SK-N-SH treated with all-trans-retinoic acid at 6 μM for 48 hours (cell line): ENCODE data around the gene GID8.

ENCODE experiments used
- ATAC-seq: fragments of 200-7000 bp; cut with Tn5 transposase; 3 replicates; pipeline ENCODE4 v1.9.1; 2020; ENCODE audit warnings: mild to moderate bottlenecking, moderate library complexity
- ARNTL ChIP-seq: fragments of 450-650 bp; formaldehyde crosslinking; IDR thresholded peaks from 2 replicates; pipeline ENCODE4 v1.5.0; 2020; ENCODE audit warnings: low read depth, mild to moderate bottlenecking, moderate library complexity, borderline replicate concordance
- BACH2 ChIP-seq: fragments of 250-450 bp; sonication (Bioruptor Pico); IDR thresholded peaks from 2 replicates; pipeline ENCODE4 v1.9.0; 2021; ENCODE audit warnings: mild to moderate bottlenecking, borderline replicate concordance
- CSDC2 ChIP-seq: fragments of 250-450 bp; sonication (Bioruptor Pico); IDR thresholded peaks from 2 replicates; pipeline ENCODE4 v1.5.0; 2020; ENCODE audit warnings: mild to moderate bottlenecking, moderate library complexity
- ESRRG ChIP-seq: fragments of 250-450 bp; sonication (Bioruptor Pico); IDR thresholded peaks from 2 replicates; pipeline ENCODE4 v1.6.1; 2021; ENCODE audit warnings: mild to moderate bottlenecking
- GLIS3 ChIP-seq: fragments of 250-450 bp; sonication (Bioruptor Pico); IDR thresholded peaks from 2 replicates; pipeline ENCODE4 v1.5.0; 2020; ENCODE audit warnings: mild to moderate bottlenecking, moderate library complexity
- ISL1 ChIP-seq: fragments of 250-450 bp; sonication (Bioruptor Pico); IDR thresholded peaks from 2 replicates; pipeline ENCODE4 v2.1.2; 2022; ENCODE audit warnings: mild to moderate bottlenecking, moderate library complexity
- OSR1 ChIP-seq: fragments of 250-450 bp; sonication (Bioruptor Pico); IDR thresholded peaks from 2 replicates; pipeline ENCODE4 v1.8.0; 2022; ENCODE audit warnings: moderate library complexity, mild to moderate bottlenecking, inconsistent platforms
- PATZ1 ChIP-seq: fragments of 250-450 bp; sonication (Bioruptor Pico); IDR thresholded peaks from 2 replicates; pipeline ENCODE4 v1.8.0; 2020; ENCODE audit warnings: mild to moderate bottlenecking, moderate library complexity, borderline replicate concordance
- POU6F1 ChIP-seq: fragments of 250-450 bp; sonication (Bioruptor Pico); IDR thresholded peaks from 2 replicates; pipeline ENCODE4 v1.8.0; 2021; ENCODE audit warnings: low read depth, mild to moderate bottlenecking, moderate library complexity, borderline replicate concordance
- PPARA ChIP-seq: fragments of 250-450 bp; sonication (Bioruptor Pico); IDR thresholded peaks from 2 replicates; pipeline ENCODE4 v1.5.0; 2020; ENCODE audit warnings: mild to moderate bottlenecking, borderline replicate concordance
- RARB ChIP-seq: fragments of 250-450 bp; sonication (Bioruptor Pico); IDR thresholded peaks from 2 replicates; pipeline ENCODE4 v1.8.0; 2021; ENCODE audit warnings: mild to moderate bottlenecking, moderate library complexity
- SNAI2 ChIP-seq: fragments of 250-450 bp; sonication (Bioruptor Pico); IDR thresholded peaks from 2 replicates; pipeline ENCODE4 v1.5.0; 2020; ENCODE audit warnings: mild to moderate bottlenecking, moderate library complexity
- TCF4 ChIP-seq: fragments of 250-450 bp; sonication (Bioruptor Pico); IDR thresholded peaks from 2 replicates; pipeline ENCODE4 v1.8.0; 2021; ENCODE audit warnings: mild to moderate bottlenecking, moderate library complexity, borderline replicate concordance
- TOX ChIP-seq: fragments of 250-450 bp; sonication (Bioruptor Pico); IDR thresholded peaks from 2 replicates; pipeline ENCODE4 v1.8.0; 2021; ENCODE audit warnings: mild to moderate bottlenecking, moderate library complexity, borderline replicate concordance
- TSHZ2 ChIP-seq: fragments of 250-450 bp; sonication (Bioruptor Pico); IDR thresholded peaks from 2 replicates; pipeline ENCODE4 v1.5.0; 2020; ENCODE audit warnings: mild to moderate bottlenecking, moderate library complexity
- ZC3H10 ChIP-seq: fragments of 250-450 bp; sonication (Bioruptor Pico); IDR thresholded peaks from 2 replicates; pipeline ENCODE4 v1.5.1; 2021; ENCODE audit warnings: mild to moderate bottlenecking, moderate library complexity
- ZFP3 ChIP-seq: fragments of 250-450 bp; sonication (Bioruptor Pico); IDR thresholded peaks from 2 replicates; pipeline ENCODE4 v1.5.0; 2020; ENCODE audit warnings: mild to moderate bottlenecking, moderate library complexity
- ZNF565 ChIP-seq: fragments of 450-650 bp; formaldehyde crosslinking; conservative IDR thresholded peaks from 2 replicates; pipeline ENCODE4 v1.5.0; 2020; ENCODE audit warnings: low read depth, mild to moderate bottlenecking, moderate library complexity
- ZNF70 ChIP-seq: fragments of 450-650 bp; formaldehyde crosslinking; IDR thresholded peaks from 2 replicates; pipeline ENCODE4 v1.5.0; 2020; ENCODE audit warnings: mild to moderate bottlenecking, moderate library complexity
- ZNF8 ChIP-seq: fragments of 450-650 bp; formaldehyde crosslinking; IDR thresholded peaks from 2 replicates; pipeline ENCODE4 v1.5.0; 2020; ENCODE audit warnings: mild to moderate bottlenecking, moderate library complexity
- TF ChIP-seq, protein P1 (sequence below): fragments of 250-450 bp; sonication (Bioruptor Pico); IDR thresholded peaks from 2 replicates; pipeline ENCODE4 v1.5.1; 2021; ENCODE audit warnings: mild to moderate bottlenecking, moderate library complexity
- TF ChIP-seq, protein P2 (sequence below): fragments of 250-450 bp; sonication (Bioruptor Pico); IDR thresholded peaks from 2 replicates; pipeline ENCODE4 v1.5.1; 2020; ENCODE audit warnings: low read depth, mild to moderate bottlenecking, moderate library complexity

GID8 gene

GRCh38 chr20:62950741-62951140 is 12.8 kb downstream of the GID8 start:
- TF ChIP-seq, protein P1, sequence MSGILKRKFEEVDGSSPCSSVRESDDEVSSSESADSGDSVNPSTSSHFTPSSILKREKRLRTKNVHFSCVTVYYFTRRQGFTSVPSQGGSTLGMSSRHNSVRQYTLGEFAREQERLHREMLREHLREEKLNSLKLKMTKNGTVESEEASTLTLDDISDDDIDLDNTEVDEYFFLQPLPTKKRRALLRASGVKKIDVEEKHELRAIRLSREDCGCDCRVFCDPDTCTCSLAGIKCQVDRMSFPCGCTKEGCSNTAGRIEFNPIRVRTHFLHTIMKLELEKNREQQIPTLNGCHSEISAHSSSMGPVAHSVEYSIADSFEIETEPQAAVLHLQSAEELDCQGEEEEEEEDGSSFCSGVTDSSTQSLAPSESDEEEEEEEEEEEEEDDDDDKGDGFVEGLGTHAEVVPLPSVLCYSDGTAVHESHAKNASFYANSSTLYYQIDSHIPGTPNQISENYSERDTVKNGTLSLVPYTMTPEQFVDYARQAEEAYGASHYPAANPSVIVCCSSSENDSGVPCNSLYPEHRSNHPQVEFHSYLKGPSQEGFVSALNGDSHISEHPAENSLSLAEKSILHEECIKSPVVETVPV (CRISPR knock-in tag): no peak
- TF ChIP-seq ZNF70 (CRISPR knock-in tag): no peak
- no peak for TF ChIP-seq GLIS3 (CRISPR knock-in tag)
- no peak for TF ChIP-seq TSHZ2 (CRISPR knock-in tag)
- TF ChIP-seq TOX: no peak
- no peak for TF ChIP-seq ZNF565 (CRISPR knock-in tag)
- TF ChIP-seq OSR1 (CRISPR knock-in tag): no peak
- no peak for TF ChIP-seq RARB (CRISPR knock-in tag)
- TF ChIP-seq BACH2: no peak
- TF ChIP-seq ESRRG: no peak
- TF ChIP-seq CSDC2 (CRISPR knock-in tag): no peak
- TF ChIP-seq, protein P2, sequence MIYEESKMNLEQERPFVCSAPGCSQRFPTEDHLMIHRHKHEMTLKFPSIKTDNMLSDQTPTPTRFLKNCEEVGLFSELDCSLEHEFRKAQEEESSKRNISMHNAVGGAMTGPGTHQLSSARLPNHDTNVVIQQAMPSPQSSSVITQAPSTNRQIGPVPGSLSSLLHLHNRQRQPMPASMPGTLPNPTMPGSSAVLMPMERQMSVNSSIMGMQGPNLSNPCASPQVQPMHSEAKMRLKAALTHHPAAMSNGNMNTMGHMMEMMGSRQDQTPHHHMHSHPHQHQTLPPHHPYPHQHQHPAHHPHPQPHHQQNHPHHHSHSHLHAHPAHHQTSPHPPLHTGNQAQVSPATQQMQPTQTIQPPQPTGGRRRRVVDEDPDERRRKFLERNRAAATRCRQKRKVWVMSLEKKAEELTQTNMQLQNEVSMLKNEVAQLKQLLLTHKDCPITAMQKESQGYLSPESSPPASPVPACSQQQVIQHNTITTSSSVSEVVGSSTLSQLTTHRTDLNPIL (CRISPR knock-in tag): no peak
- no peak for TF ChIP-seq PPARA (CRISPR knock-in tag)
- TF ChIP-seq POU6F1 (CRISPR knock-in tag): no peak
- TF ChIP-seq TCF4: no peak
- TF ChIP-seq ZNF8: no peak
- no peak for TF ChIP-seq SNAI2
- ATAC-seq: no peak

DNA sequence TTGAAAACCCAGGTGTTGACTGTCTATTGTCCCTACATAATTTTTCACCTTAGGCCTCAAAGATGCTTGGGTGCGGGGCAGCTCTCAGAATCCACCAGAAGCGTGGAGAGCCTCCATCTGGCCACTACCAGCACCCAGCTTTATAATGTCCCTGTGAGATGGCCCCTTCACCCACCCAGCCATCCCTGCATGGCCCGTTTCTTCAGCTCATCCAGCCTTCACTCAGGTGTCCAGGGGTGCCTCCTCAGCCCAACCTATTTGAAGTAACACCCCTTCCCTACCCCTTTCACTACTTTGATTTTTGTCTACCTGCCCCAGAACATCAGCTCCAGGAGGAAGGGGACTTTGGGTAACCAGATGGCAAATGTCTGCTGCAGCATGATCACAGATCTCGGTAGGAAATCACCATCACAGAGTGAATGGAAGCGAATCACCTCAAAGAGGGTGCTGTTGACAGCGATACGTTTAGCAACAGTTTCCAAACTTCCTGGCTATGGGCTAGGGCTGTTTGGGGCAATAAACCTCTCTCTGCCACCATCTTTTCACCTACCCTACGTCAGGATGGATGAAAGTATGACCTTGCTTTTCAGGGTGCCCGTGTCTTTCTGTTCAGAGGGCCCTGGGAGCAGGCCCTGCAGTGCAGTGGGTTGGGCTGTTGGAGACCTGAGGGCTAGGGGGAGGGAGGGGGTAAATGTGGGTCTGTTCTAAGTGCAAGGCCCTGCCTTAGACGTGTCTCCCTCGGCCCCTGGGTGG is 13.4 kb downstream of the GID8 start:
- TF ChIP-seq ESRRG (no peak), RARB (CRISPR knock-in tag) (no peak), SNAI2 (no peak), CSDC2 (CRISPR knock-in tag) (no peak), ARNTL (CRISPR knock-in tag) (no peak), GLIS3 (CRISPR knock-in tag) (no peak), ISL1 (no peak), PPARA (CRISPR knock-in tag) (no peak), ZNF8 (no peak), TSHZ2 (CRISPR knock-in tag) (no peak), TOX (no peak), ZC3H10 (no peak), TCF4 (no peak), ZNF70 (CRISPR knock-in tag) (no peak), ZFP3 (CRISPR knock-in tag) (no peak), PATZ1 (CRISPR knock-in tag) (no peak), OSR1 (CRISPR knock-in tag) (no peak)
- TF ChIP-seq, protein P2 (CRISPR knock-in tag): no peak
- TF ChIP-seq, protein P1 (CRISPR knock-in tag): no peak
- no peak for ATAC-seq
